Activated CD4-positive, alpha-beta T cell treated with anti-CD3 and anti-CD28 coated beads for 1 hour (primary cell): ENCODE measurements around the gene LHX6.

Source experiments
- DNase-seq: peaks from one replicate; pipeline ENCODE4 v3.0.0-alpha.2; 2020

LHX6 gene

GRCh38 chr9:122228568-122229484 is at the start of gene LHX6:
TSS of gene LHX6 (minus strand) at chr9:122228957. CDS start at chr9:122228740, 217 bp downstream.
- no peak for DNase-seq

- no peak for DNase-seq
Observed at GRCh38 chr9:122277285-122277897, 48.6 kb upstream of the LHX6 start.

GRCh38 chr9:122276096-122276495 is 47.3 kb upstream of the LHX6 start:
- DNase-seq = no peak

GRCh38 chr9:122274055-122274454 is 45.3 kb upstream of the LHX6 start:
- DNase-seq = no peak

DNA sequence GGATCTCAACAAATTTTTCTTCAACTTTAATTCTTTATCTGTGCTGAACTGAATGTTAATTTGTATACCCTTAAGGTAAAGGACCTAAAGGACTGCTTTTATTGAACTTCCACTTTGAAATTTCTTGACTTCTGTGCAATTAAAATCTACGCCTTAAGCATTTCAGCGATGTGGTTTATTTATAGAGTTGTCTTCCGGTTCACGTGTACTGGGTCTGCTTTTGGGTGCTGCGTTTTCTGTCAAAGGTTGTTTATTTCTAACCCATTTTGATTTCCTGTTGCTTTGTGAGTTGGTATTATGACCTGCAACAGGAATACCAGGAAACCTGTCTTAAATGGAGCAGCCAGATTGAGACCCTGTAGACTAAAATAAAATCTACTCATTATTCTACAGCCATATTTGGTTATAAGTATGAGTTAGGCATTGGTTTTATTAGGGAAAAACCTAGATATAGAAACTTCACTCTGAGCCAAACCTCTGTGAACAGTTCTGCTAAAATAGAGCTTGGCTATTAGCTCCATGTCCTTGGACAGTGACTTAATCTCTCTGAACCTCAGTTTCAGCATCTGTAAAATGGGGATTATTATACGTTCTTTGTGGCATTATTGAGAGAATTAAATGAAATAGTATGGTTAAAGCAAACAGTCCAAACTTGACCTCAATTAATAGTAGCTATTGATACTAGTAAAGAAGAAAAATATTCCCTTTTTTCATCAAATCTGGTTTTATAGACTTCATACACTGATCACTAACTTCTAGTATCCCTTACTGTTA is 39.5 kb upstream of the LHX6 start:
- DNase-seq = no peak

- peak; percentile 9 for DNase-seq
Observed at GRCh38 chr9:122265149-122265915, 36.6 kb upstream of the LHX6 start.

DNA sequence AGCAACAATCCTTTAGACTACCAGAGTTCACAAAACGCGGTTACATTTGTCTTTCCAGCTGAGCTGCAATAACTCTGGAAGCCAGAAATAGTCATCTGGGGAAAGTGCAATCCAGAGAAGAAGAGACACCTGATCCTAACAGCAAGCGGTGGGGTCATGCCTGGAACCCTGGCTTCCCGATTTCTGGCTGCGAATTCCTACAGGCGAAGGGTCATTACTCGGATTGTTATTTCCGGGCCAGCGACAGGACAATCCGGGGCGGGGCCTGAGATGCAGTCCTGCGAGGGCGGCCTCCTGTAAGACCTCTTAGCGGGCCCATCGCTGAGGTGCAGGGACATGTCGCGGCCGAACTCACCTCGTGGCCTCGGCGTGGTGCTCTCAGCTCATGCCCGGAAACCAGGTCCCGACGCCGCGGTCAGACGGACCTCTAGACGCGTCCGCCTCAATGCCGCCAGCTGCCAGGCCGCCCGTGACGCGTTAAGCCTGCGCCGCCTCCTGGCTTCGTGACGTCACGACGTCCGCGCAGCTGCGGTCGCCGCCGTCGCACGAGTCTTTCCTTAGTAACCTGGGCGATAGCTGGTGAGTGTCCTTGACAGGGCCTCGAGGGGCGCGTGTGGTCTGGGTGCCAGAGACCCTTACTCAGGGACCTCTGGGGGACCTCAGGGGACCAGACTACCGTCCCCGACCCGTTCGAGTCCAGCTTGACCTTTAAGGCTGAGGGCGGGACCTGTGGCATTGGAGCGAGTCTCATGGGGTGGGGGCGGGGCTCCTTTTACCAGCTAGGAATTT is 35.8 kb upstream of the LHX6 start, which contains the start of the genes MRRF and RBM18:
MRRF (plus strand) TSS at position 523 of the 789 bp plus-strand sequence. CDS start 6,010 bp downstream, outside the sequence.
RBM18 (minus strand) TSS at position 481 of the 789 bp plus-strand sequence. CDS start 3,348 bp downstream, outside the sequence.
- peak; percentile 86 for DNase-seq

- DNase-seq = no peak
Observed at GRCh38 chr9:122263699-122264349, 35.1 kb upstream of the LHX6 start.

DNA sequence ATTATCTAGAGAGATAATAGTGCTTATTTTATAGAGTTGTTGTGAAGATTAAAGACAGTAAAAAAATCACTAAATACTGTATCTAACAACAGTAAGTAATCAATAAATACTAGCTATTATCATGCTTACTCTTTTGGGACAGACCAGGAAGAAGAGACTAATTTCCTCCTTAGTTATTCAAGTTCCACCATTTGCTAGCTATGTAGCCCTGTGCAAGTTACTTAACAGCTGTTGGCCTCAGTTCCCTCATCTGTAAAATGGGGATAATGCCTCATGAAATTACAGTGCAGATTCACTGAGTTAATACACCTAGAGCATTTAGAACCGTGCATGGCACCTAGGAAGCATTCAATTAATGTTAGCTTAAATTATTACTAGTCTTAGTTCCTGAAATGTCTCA is 33.3 kb upstream of the LHX6 start:
- DNase-seq = no peak

DNA sequence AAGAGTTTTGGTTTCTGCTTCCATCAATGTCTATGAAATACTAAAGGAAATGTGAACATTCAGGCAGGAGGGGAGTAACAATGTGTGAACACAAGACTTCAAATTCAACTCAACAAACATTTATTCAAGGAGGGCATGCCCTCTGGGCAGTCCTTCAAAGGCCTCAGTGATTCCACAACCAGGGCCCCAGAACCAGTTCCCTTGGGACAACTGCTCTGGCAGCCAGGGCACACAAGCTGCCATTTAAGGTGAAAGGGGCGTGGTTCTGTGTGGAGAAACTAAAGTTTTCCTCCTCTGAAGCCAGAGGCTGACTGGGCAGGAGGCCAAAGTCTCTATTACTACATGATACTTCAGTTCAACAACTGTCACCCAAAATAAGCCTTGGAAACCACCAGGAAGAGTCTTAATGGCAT is 32.7 kb upstream of the LHX6 start:
- DNase-seq = no peak

- no peak for DNase-seq
Observed at GRCh38 chr9:122258886-122259415, 30.2 kb upstream of the LHX6 start.

DNA sequence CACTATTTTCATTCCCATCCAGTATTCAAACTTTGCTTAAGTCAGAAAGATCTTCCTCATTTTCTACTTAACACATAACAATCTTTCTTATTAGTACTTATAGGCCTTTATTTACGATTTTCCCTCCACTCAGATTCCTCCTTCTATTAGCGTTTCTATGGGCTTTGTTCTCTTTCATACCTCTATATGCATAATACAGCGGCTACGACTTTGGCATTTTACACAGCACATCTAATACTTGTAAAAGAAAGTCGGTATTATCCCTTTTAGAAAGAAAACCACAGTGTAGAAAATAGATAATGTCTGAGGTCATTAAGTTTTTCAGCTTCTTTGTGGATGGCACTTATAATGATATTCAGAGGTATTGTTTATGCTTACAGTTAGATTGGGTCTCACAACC is 27.4 kb upstream of the LHX6 start:
- no peak for DNase-seq

DNA sequence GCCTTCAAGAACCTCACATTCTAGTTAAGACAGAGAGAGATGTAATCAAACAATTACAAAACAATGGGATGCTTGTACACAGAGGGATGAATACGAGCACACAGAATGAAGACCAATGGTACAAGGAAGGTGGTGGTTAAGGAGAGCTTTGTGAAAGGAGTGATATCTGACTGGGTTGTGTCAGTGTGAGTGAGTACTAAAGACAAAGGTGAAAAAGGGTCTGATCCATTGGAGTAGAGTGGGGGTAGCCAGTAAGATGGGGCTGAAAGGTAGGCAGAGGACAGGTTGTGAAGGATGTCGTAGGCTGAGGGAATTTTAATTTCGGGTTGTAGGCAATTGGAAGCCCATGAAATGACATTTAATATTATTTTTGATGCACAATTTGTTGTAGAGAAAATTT is 26.0 kb upstream of the LHX6 start:
- no peak for DNase-seq

DNA sequence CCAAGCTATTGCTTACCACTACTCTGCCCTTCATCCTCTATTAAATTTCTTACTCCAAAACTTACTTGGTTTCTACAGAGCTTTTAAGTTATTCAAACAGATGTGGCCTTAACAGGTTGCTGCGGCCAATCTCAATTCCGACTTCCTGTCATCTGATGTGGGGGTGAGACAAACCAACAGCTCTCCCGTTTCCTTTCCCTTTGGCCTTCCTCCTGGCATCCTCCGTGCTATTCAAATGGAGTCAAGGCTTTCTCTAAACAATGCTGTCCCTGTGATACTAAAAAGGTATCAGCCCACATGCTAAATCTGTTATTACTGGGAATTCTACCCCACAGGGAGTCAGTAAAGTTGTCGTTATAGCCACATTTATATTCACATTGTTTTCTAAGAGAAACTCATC is 24.0 kb upstream of the LHX6 start:
- no peak for DNase-seq

DNA sequence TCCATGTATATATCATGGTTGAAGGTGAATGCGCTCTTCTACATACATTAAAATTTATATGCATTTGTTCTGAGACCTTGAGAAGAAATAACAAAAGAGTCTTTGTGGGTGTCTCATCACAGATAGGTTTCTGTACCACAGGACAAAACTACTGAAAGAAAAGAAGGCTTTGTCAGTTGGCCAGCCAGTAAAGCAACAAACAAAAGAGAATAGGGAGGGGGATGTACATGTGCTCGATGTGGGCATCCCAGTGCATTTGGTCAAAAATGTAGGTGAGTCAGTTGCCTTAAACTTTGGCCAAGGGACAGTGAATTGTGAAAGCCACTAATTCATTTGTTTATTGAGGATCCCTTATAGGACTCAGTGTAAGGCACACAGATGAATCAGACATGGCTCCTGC is 22.6 kb upstream of the LHX6 start:
- no peak for DNase-seq

DNA sequence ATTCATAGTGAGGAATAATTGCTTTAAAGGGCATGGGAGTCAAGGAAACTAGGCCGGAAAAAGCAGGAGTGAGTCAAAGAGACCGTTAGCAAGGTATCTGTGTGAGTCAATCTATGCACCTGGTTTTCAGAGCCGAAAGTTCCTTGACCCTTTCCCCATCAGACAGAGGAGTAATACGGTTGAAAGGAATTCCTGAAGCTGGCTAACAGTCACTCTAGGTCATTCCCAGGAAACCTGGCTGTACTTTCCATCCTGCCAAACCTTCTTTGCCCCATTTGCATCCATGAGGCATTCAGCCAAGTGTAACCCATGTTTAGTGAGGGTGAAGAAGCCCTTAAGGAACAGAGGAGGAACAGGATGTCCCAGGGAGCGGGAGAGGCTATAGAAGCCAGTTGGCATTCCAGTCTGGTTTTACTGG is 19.7 kb upstream of the LHX6 start:
- no peak for DNase-seq

- no peak for DNase-seq
Observed at GRCh38 chr9:122246666-122247065, 17.9 kb upstream of the LHX6 start.

- no peak for DNase-seq
Observed at GRCh38 chr9:122244349-122244748, 15.6 kb upstream of the LHX6 start.

GRCh38 chr9:122239722-122240121 is 11.0 kb upstream of the LHX6 start:
- no peak for DNase-seq

- no peak for DNase-seq
Observed at GRCh38 chr9:122236681-122237080, 7.9 kb upstream of the LHX6 start.
